Left ventricle myocardium inferior (tissue), 1 donor: Measurements from ENCODE around the gene PCSK9. TPM values are rescaled to one million over a fixed set of nuclear protein-coding genes. Genes with fewer than 3 reads are reported as not detected.

Source experiments
- total RNA-seq: library from RNA; stranded (reverse); fragmentation: NEBNext Ultra II Directional; extraction: Animal tissue kit (Norgen Biotek cat#: 25700); gene quantifications from one replicate; pipeline ENCODE4 v1.2.1, GENCODE V29; 2021
- donor health status: DM: no; HTN: yes; CAD: no; lungs with severe emphysema.

The PCSK9 gene
- total RNA-seq, 1 donor from 2014 or later, result not detected

Other genes starting within 250 kb of the PCSK9 start
- 0.14 TPM for gene TTC22, start 238.2 kb upstream of the PCSK9 start, total RNA-seq
- 12.8 TPM for gene DHCR24, start 152.4 kb upstream of the PCSK9 start, total RNA-seq
- not detected for gene TMEM61, start 58.9 kb upstream of the PCSK9 start, total RNA-seq
- not detected for gene BSND, start 40.6 kb upstream of the PCSK9 start, total RNA-seq
- gene USP24, start 175.8 kb downstream of the PCSK9 start, total RNA-seq, result 39.5 TPM